Measurements from ENCODE around the gene FRK.

The FRK gene

DNA sequence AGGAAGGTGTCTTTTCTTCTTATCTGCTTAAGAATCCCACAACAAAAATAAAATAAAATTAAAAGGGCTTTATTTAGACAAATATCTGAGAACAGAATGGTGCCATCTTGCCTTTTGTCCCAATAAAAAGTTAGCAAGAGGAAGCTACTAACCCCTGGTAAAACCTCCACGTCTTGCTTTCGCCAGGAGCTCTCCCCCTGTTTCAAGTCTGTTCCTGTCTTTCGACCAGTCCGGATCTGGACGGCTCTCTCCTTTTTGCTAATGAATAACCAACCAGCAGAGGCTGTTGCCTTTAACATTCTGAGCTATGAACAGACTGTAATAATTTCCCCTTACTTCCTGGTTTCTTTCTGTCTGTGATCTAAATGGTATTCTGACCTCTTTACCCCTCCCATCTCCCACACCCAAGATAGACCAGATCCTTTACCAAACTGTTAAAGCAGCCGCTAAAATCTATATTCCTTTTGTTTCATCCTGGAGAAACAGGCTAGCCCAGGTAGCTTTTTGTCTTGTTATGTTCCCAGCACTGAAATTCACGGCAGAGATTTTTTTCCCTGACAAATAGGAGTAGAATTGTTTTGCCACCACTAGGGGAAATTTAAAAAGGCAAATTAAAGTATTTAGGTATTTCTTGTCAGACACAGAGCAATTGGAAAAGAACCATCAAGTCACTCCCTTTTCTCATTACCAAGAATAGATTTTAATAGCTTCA, at the start of gene FRK:
FRK (minus strand) TSS at position 320 of the 712 bp plus-strand sequence. CDS start 580 bp downstream, outside the sequence.
- H3K27ac ChIP-seq (ENCODE audit: low read length) = no peak within 1 kb of the TSS
- H3K9me3 ChIP-seq (ENCODE audit: control insufficient read depth, insufficient read depth, low read length) = no peaks in the 10 kb centered on the region
- DNase-seq (ENCODE audit: low read depth, low spot score) = no peak
- H3K4me1 ChIP-seq (ENCODE audit: control insufficient read depth, insufficient read depth, low read length) = no peaks in the 10 kb centered on the region
- WGBS (ENCODE audit: insufficient coverage, insufficient read length) = no CpG with 5 or more reads among the region's 7 CpGs
- no peaks in the 10 kb centered on the region for H3K36me3 ChIP-seq (ENCODE audit: control insufficient read depth, insufficient read depth, low read length)
- no peak within 1 kb of the TSS for H3K4me3 ChIP-seq (ENCODE audit: low read length)
- H3K27me3 ChIP-seq (ENCODE audit: control insufficient read depth, insufficient read depth, low read length) = no peaks in the 10 kb centered on the region

DNA sequence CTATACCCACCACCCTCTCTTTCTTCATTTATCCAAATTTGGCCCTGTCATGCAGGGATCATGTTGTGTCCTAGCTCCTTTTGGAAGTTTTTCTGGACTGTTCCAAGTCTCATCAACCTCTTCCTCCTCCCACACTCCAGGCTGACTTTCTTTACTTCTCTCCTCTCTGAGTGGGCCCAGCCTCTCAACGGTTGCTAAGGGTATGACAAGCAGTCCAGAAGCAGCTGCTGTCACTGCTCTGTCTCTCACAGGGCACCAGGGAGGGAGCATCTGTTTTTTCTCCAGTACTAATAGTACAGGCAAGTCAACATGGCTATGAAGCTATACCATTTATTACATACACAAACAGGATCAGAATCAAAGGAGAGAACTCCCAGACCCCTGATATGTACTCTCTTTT, 48.1 kb upstream of the FRK start:
- no peak for DNase-seq (ENCODE audit: low read depth, low spot score)
- WGBS (ENCODE audit: insufficient coverage, insufficient read length) = no CpG with 5 or more reads among the region's 1 CpG
- Histone ChIP-seq H3K4me3 (ENCODE audit: low read length) (no peak overlapping the region), H3K4me1 (ENCODE audit: control insufficient read depth, insufficient read depth, low read length) (no peaks in the 10 kb centered on the region), H3K36me3 (ENCODE audit: control insufficient read depth, insufficient read depth, low read length) (peaks cover 10% of the 10 kb centered on the region; the same call in 1 of the 2 replicates), H3K9me3 (ENCODE audit: control insufficient read depth, insufficient read depth, low read length) (no peaks in the 10 kb centered on the region), H3K27me3 (ENCODE audit: control insufficient read depth, insufficient read depth, low read length) (no peaks in the 10 kb centered on the region), H3K27ac (ENCODE audit: low read length) (no peak overlapping the region)

- no CpG with 5 or more reads among the region's 1 CpG for WGBS (ENCODE audit: insufficient coverage, insufficient read length)
- no peak overlapping the region for H3K4me3 ChIP-seq (ENCODE audit: low read length)
These were observed 45.5 kb upstream of the FRK start for GRCh38 chr6:116106146-116106545.

GRCh38 chr6:116105247-116105646, 44.6 kb upstream of the FRK start:
- DNase-seq (ENCODE audit: low read depth, low spot score) = no peak
- no peaks in the 10 kb centered on the region for H3K9me3 ChIP-seq (ENCODE audit: control insufficient read depth, insufficient read depth, low read length)
- no peak overlapping the region for H3K27ac ChIP-seq (ENCODE audit: low read length)
- no CpG with 5 or more reads among the region's 3 CpGs for WGBS (ENCODE audit: insufficient coverage, insufficient read length)
- no peak overlapping the region for H3K4me3 ChIP-seq (ENCODE audit: low read length)
- no peaks in the 10 kb centered on the region for H3K27me3 ChIP-seq (ENCODE audit: control insufficient read depth, insufficient read depth, low read length)
- H3K36me3 ChIP-seq (ENCODE audit: control insufficient read depth, insufficient read depth, low read length) = peaks cover 3% of the 10 kb centered on the region; the same call in 1 of the 2 replicates
- 0 out of 2 replicates have a peak, but pooled peaks cover 1% of the 10 kb centered on the region for H3K4me1 ChIP-seq (ENCODE audit: control insufficient read depth, insufficient read depth, low read length)

More at GRCh38 chr6:116106146-116106545, 45.5 kb upstream of the FRK start:
- peaks cover 8% of the 10 kb centered on the region; the same call in 1 of the 2 replicates for H3K36me3 ChIP-seq (ENCODE audit: control insufficient read depth, insufficient read depth, low read length)
- no peaks in the 10 kb centered on the region for H3K9me3 ChIP-seq (ENCODE audit: control insufficient read depth, insufficient read depth, low read length)
- H3K27me3 ChIP-seq (ENCODE audit: control insufficient read depth, insufficient read depth, low read length) = no peaks in the 10 kb centered on the region
- 0 out of 2 replicates have a peak, but pooled peaks cover 1% of the 10 kb centered on the region for H3K4me1 ChIP-seq (ENCODE audit: control insufficient read depth, insufficient read depth, low read length)
- DNase-seq (ENCODE audit: low read depth, low spot score) = no peak
- no peak overlapping the region for H3K27ac ChIP-seq (ENCODE audit: low read length)

- no peak overlapping the region for H3K4me3 ChIP-seq (ENCODE audit: low read length)
- 0 out of 2 replicates have a peak, but pooled peaks cover 1% of the 10 kb centered on the region for H3K4me1 ChIP-seq (ENCODE audit: control insufficient read depth, insufficient read depth, low read length)
- no peaks in the 10 kb centered on the region for H3K36me3 ChIP-seq (ENCODE audit: control insufficient read depth, insufficient read depth, low read length)
- no peak overlapping the region for H3K27ac ChIP-seq (ENCODE audit: low read length)
- H3K9me3 ChIP-seq (ENCODE audit: control insufficient read depth, insufficient read depth, low read length) = no peaks in the 10 kb centered on the region
- no peaks in the 10 kb centered on the region for H3K27me3 ChIP-seq (ENCODE audit: control insufficient read depth, insufficient read depth, low read length)
- WGBS (ENCODE audit: insufficient coverage, insufficient read length) = no CpG with 5 or more reads among the region's 1 CpG
- no peak for DNase-seq (ENCODE audit: low read depth, low spot score)
These were observed 43.9 kb upstream of the FRK start for GRCh38 chr6:116104636-116105035.

- Histone ChIP-seq H3K4me1 (ENCODE audit: control insufficient read depth, insufficient read depth, low read length) (0 out of 2 replicates have a peak, but pooled peaks cover 1% of the 10 kb centered on the region), H3K27ac (ENCODE audit: low read length) (no peak overlapping the region), H3K27me3 (ENCODE audit: control insufficient read depth, insufficient read depth, low read length) (no peaks in the 10 kb centered on the region), H3K4me3 (ENCODE audit: low read length) (no peak overlapping the region), H3K36me3 (ENCODE audit: control insufficient read depth, insufficient read depth, low read length) (no peaks in the 10 kb centered on the region), H3K9me3 (ENCODE audit: control insufficient read depth, insufficient read depth, low read length) (no peaks in the 10 kb centered on the region)
- WGBS (ENCODE audit: insufficient coverage, insufficient read length) = no CpG with 5 or more reads among the region's 4 CpGs
- no peak for DNase-seq (ENCODE audit: low read depth, low spot score)
These were observed 42.2 kb upstream of the FRK start for GRCh38 chr6:116102873-116103272.

- no peaks in the 10 kb centered on the region for H3K36me3 ChIP-seq (ENCODE audit: control insufficient read depth, insufficient read depth, low read length)
- H3K27me3 ChIP-seq (ENCODE audit: control insufficient read depth, insufficient read depth, low read length) = no peaks in the 10 kb centered on the region
- DNase-seq (ENCODE audit: low read depth, low spot score) = no peak
- H3K4me3 ChIP-seq (ENCODE audit: low read length) = peak overlapping the region; percentile 93; the same call in 1 of the 2 replicates
- H3K4me1 ChIP-seq (ENCODE audit: control insufficient read depth, insufficient read depth, low read length) = 0 out of 2 replicates have a peak, but pooled peaks cover 1% of the 10 kb centered on the region
- H3K9me3 ChIP-seq (ENCODE audit: control insufficient read depth, insufficient read depth, low read length) = no peaks in the 10 kb centered on the region
- no CpG with 5 or more reads among the region's 2 CpGs for WGBS (ENCODE audit: insufficient coverage, insufficient read length)
- no peak overlapping the region for H3K27ac ChIP-seq (ENCODE audit: low read length)
These were observed 41.1 kb upstream of the FRK start for GRCh38 chr6:116101790-116102189.

DNA sequence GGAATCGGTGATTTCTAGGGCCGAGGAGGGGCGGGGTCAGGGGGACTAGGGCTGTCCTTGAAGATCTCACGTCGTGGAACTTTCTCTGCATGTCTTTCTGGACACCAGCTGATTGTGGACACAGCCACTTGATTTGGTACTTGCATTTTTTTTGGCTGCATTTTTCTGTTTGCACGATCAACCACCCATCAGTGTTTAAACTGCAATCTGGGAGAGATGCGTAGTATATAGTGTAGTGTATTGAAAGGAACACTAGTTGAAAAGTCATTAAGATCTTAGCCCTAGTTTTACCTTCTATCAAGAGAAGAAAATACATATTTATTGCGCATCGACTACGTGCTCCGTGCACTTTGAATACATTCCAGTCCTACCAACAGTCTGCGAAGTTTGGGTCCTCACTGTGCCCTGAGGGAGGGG, 40.6 kb upstream of the FRK start:
- no peaks in the 10 kb centered on the region for H3K27me3 ChIP-seq (ENCODE audit: control insufficient read depth, insufficient read depth, low read length)
- no peak for DNase-seq (ENCODE audit: low read depth, low spot score)
- no peak overlapping the region for H3K27ac ChIP-seq (ENCODE audit: low read length)
- 0 out of 2 replicates have a peak, but pooled peaks cover 1% of the 10 kb centered on the region for H3K4me1 ChIP-seq (ENCODE audit: control insufficient read depth, insufficient read depth, low read length)
- no peaks in the 10 kb centered on the region for H3K9me3 ChIP-seq (ENCODE audit: control insufficient read depth, insufficient read depth, low read length)
- H3K4me3 ChIP-seq (ENCODE audit: low read length) = peak overlapping the region; percentile 93; the same call in 1 of the 2 replicates
- WGBS (ENCODE audit: insufficient coverage, insufficient read length) = no CpG with 5 or more reads among the region's 12 CpGs
- H3K36me3 ChIP-seq (ENCODE audit: control insufficient read depth, insufficient read depth, low read length) = no peaks in the 10 kb centered on the region

- Histone ChIP-seq H3K27me3 (ENCODE audit: control insufficient read depth, insufficient read depth, low read length) (no peaks in the 10 kb centered on the region), H3K4me1 (ENCODE audit: control insufficient read depth, insufficient read depth, low read length) (0 out of 2 replicates have a peak, but pooled peaks cover 1% of the 10 kb centered on the region), H3K36me3 (ENCODE audit: control insufficient read depth, insufficient read depth, low read length) (no peaks in the 10 kb centered on the region), H3K27ac (ENCODE audit: low read length) (no peak within 1 kb of the TSS), H3K9me3 (ENCODE audit: control insufficient read depth, insufficient read depth, low read length) (peaks cover 3% of the 10 kb centered on the region), H3K4me3 (ENCODE audit: low read length) (peak within 1 kb of the TSS; percentile 93)
- DNase-seq (ENCODE audit: low read depth, low spot score) = peak; percentile 70
- no CpG with 5 or more reads among the region's 87 CpGs for WGBS (ENCODE audit: insufficient coverage, insufficient read length)
These were observed 40.0 kb upstream of the FRK start, which contains the start of gene NT5DC1 for GRCh38 chr6:116100419-116101301. NT5DC1 (plus strand) TSS chr6:116100853; CDS start chr6:116100931, 78 bp downstream.

DNA sequence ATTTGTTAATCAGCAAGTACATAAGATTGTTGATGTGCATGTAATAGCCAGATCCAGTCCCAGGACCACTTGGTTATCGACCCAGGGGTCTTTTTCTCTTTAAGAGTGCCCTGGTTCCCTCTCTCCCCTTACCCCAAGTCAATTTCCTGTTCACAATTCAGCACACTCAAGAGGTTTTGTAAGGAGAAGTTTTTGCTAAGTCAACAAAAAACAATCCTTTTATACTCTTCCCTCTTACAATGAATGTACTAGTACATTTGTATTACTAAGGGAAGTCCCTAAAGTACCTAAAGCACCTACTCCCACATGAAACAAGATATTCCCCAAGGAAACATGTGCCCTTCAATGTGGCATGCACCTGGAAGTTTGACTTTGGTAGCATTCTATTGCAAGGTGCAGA, 38.3 kb upstream of the FRK start:
- H3K27ac ChIP-seq (ENCODE audit: low read length) = no peak overlapping the region
- H3K4me1 ChIP-seq (ENCODE audit: control insufficient read depth, insufficient read depth, low read length) = 0 out of 2 replicates have a peak, but pooled peaks cover 1% of the 10 kb centered on the region
- DNase-seq (ENCODE audit: low read depth, low spot score) = no peak
- no CpG with 5 or more reads among the region's 1 CpG for WGBS (ENCODE audit: insufficient coverage, insufficient read length)
- H3K4me3 ChIP-seq (ENCODE audit: low read length) = no peak overlapping the region
- H3K36me3 ChIP-seq (ENCODE audit: control insufficient read depth, insufficient read depth, low read length) = no peaks in the 10 kb centered on the region
- H3K27me3 ChIP-seq (ENCODE audit: control insufficient read depth, insufficient read depth, low read length) = no peaks in the 10 kb centered on the region
- H3K9me3 ChIP-seq (ENCODE audit: control insufficient read depth, insufficient read depth, low read length) = peaks cover 3% of the 10 kb centered on the region
